Measurements from ENCODE around the gene C17orf113. TPM values are rescaled to one million over a fixed set of nuclear protein-coding genes. Genes with fewer than 3 reads are reported as not detected.
A peak's percentile ranks its signal among the peaks of the same experiment; 100 is the strongest.
"Not testable (repeated sequence)": the region's sequence is repeated elsewhere in the genome, so short reads cannot be mapped to it uniquely, and the experiment has no call there.

The C17orf113 gene
- total and polyA plus RNA-seq, 5 experiments from 2014 or later: 0.09 to 0.94 (median 0.33) TPM

- POLR2A ChIA-PET: interaction anchor here (0.6 to 7.2 kb wide), 13 partner anchors 15 to 1476 kb away, joined by 3 to 83 read pairs (median 6); partner anchors contain the start of genes ACLY, CNP, DHX58 and EIF1
- peaks cover 0 to 4% (median 0%) of the 10 kb centered on the region in 9 donors for H3K9me3 Mint-ChIP-seq
- H3K27me3 Mint-ChIP-seq: no peaks in the 10 kb centered on the region
- DNase-seq (no peak), ATAC-seq (no peak)
- peak overlapping the region; percentile 94 to 100 (median 100) for H3K4me3 Mint-ChIP-seq
- H3K27ac Mint-ChIP-seq: peak overlapping the region in 9 of 10 donors; percentile 73 to 100 (median 99)
- H3K4me1 Mint-ChIP-seq: peaks cover 30 to 76% (median 69%) of the 10 kb centered on the region in 4 donors
- H3K36me3 Mint-ChIP-seq: peaks cover 0 to 18% (median 9%) of the 10 kb centered on the region in 3 donors
These were observed 32.1 kb downstream of the C17orf113 start for GRCh38 chr17:42018339-42018738.

GRCh38 chr17:42017866-42018200 is 32.6 kb downstream of the C17orf113 start:
- Mint-ChIP-seq H3K36me3 (peaks cover 0 to 16% (median 9%) of the 10 kb centered on the region in 3 donors), H3K4me1 (peaks cover 32 to 81% (median 73%) of the 10 kb centered on the region in 4 donors), H3K4me3 (peak overlapping the region; percentile 94 to 100 (median 100)), H3K27me3 (no peaks in the 10 kb centered on the region), H3K9me3 (peaks cover 0 to 4% (median 0%) of the 10 kb centered on the region in 9 donors), H3K27ac (peak overlapping the region; percentile 91 to 100 (median 100))
- POLR2A ChIA-PET: interaction anchor here (0.6 to 7.2 kb wide), 20 partner anchors 16 to 1475 kb away, joined by 3 to 83 read pairs (median 5); partner anchors contain the start of genes ACLY, CNP, DHX58 and EIF1
- ATAC-seq (peak; percentile 1 to 5), DNase-seq (peak in 2 of 10 donors; percentile 7 to 26)

- H3K4me1 Mint-ChIP-seq: peaks cover 31 to 84% (median 78%) of the 10 kb centered on the region in 4 donors
- H3K9me3 Mint-ChIP-seq: peaks cover 0 to 4% (median 0%) of the 10 kb centered on the region in 9 donors
- DNase-seq (peak; percentile 76 to 94 (median 85)), ATAC-seq (peak; percentile 84 to 88)
- H3K36me3 Mint-ChIP-seq: peaks cover 0 to 12% (median 9%) of the 10 kb centered on the region in 3 donors
- POLR2A ChIA-PET: interaction anchor here (0.6 to 7.2 kb wide), 19 partner anchors 26 to 1344 kb away, joined by 3 to 83 read pairs (median 5); partner anchors contain the start of genes ACLY, CNP, DHX58 and EIF1
- H3K4me3 Mint-ChIP-seq: peak within 1 kb of the TSS; percentile 94 to 100 (median 100)
- H3K27me3 Mint-ChIP-seq: no peaks in the 10 kb centered on the region
- peak within 1 kb of the TSS; percentile 98 to 100 (median 100) for H3K27ac Mint-ChIP-seq
These were observed 33.2 kb downstream of the C17orf113 start, which contains the start of gene DNAJC7 for GRCh38 chr17:42016941-42017865. Gene DNAJC7 (minus strand): TSS chr17:42017439. CDS start chr17:42017416, 23 bp downstream.

GRCh38 chr17:42016411-42016831 is 34.0 kb downstream of the C17orf113 start:
- Mint-ChIP-seq H3K4me3 (peak overlapping the region; percentile 94 to 100 (median 100)), H3K36me3 (peaks cover 0 to 12% (median 9%) of the 10 kb centered on the region in 3 donors), H3K4me1 (peaks cover 33 to 85% (median 82%) of the 10 kb centered on the region in 4 donors), H3K9me3 (peaks cover 0 to 4% (median 0%) of the 10 kb centered on the region in 9 donors), H3K27me3 (no peaks in the 10 kb centered on the region), H3K27ac (peak overlapping the region; percentile 98 to 100 (median 100))
- POLR2A ChIA-PET: interaction anchor here (0.5 to 7.2 kb wide), 10 partner anchors 30 to 328 kb away, joined by 3 to 83 read pairs (median 8); partner anchors contain the start of genes ACLY, CNP, DHX58 and EIF1
- peak in 1 of 10 donors; percentile 22 for DNase-seq
- no peak for ATAC-seq

GRCh38 chr17:42013740-42014139 is 36.7 kb downstream of the C17orf113 start:
- ATAC-seq, H3K27me3 Mint-ChIP-seq, DNase-seq, H3K9me3 Mint-ChIP-seq, POLR2A ChIA-PET: not testable (repeated sequence)
- Mint-ChIP-seq H3K27ac (peak overlapping the region in 4 of 10 donors; percentile 15 to 66 (median 44)), H3K36me3 (peaks cover 0 to 18% (median 9%) of the 10 kb centered on the region in 3 donors), H3K4me3 (peak overlapping the region in 3 of 10 donors; percentile 22 to 26 (median 26)), H3K4me1 (peaks cover 33 to 87% (median 83%) of the 10 kb centered on the region in 4 donors)

- POLR2A ChIA-PET: interaction anchor here (0.6 kb wide), 2 partner anchors 12 to 238 kb away, joined by 4 read pairs; no protein-coding TSS in a partner anchor
- H3K9me3 Mint-ChIP-seq, ATAC-seq, DNase-seq, H3K27me3 Mint-ChIP-seq: not testable (repeated sequence)
- Mint-ChIP-seq H3K27ac (peak overlapping the region in 3 of 10 donors; percentile 8 to 66 (median 12)), H3K4me1 (peaks cover 25 to 75% (median 71%) of the 10 kb centered on the region in 4 donors), H3K36me3 (peaks cover 0 to 21% (median 9%) of the 10 kb centered on the region in 3 donors), H3K4me3 (peak overlapping the region in 2 of 10 donors; percentile 39 to 54)
These were observed 38.0 kb downstream of the C17orf113 start for GRCh38 chr17:42012363-42012762.

GRCh38 chr17:42010898-42011516 is 39.4 kb downstream of the C17orf113 start:
- H3K4me3 Mint-ChIP-seq: peak overlapping the region in 3 of 10 donors; percentile 6 to 12 (median 9)
- DNase-seq: no peak
- H3K4me1 Mint-ChIP-seq: peaks cover 26 to 68% (median 65%) of the 10 kb centered on the region in 4 donors
- no peaks in the 10 kb centered on the region for H3K27me3 Mint-ChIP-seq
- ATAC-seq: no peak
- H3K9me3 Mint-ChIP-seq: no peaks in the 10 kb centered on the region
- H3K27ac Mint-ChIP-seq: peak overlapping the region in 5 of 10 donors; percentile 11 to 55 (median 45)
- H3K36me3 Mint-ChIP-seq: peaks cover 0 to 24% (median 0%) of the 10 kb centered on the region in 3 donors
- POLR2A ChIA-PET: no interaction called here

- DNase-seq, H3K27me3 Mint-ChIP-seq, ATAC-seq, H3K9me3 Mint-ChIP-seq: not testable (repeated sequence)
- POLR2A ChIA-PET: interaction anchor here (0.7 kb wide), 1 partner anchor 40 kb away, joined by 3 read pairs; no protein-coding TSS in a partner anchor
- Mint-ChIP-seq H3K36me3 (peaks cover 0 to 24% (median 0%) of the 10 kb centered on the region in 3 donors), H3K4me1 (peaks cover 25 to 63% (median 60%) of the 10 kb centered on the region in 4 donors), H3K27ac (peak overlapping the region in 2 of 10 donors; percentile 11 to 83), H3K4me3 (peak overlapping the region in 1 of 10 donors; percentile 1)
These were observed 40.1 kb downstream of the C17orf113 start for GRCh38 chr17:42010266-42010680.

- Mint-ChIP-seq H3K27me3 (no peaks in the 10 kb centered on the region), H3K4me3 (peak overlapping the region in 1 of 10 donors; percentile 26), H3K36me3 (peaks cover 0 to 20% (median 0%) of the 10 kb centered on the region in 3 donors), H3K27ac (peak overlapping the region in 3 of 10 donors; percentile 32 to 79 (median 38)), H3K9me3 (no peaks in the 10 kb centered on the region), H3K4me1 (peaks cover 28 to 70% (median 66%) of the 10 kb centered on the region in 4 donors)
- no peak for ATAC-seq
- no peak for DNase-seq
- POLR2A ChIA-PET: no interaction called here
These were observed 41.2 kb downstream of the C17orf113 start for GRCh38 chr17:42009170-42009569.

- peaks cover 0 to 43% (median 3%) of the 10 kb centered on the region in 3 donors for H3K36me3 Mint-ChIP-seq
- peaks cover 14 to 44% (median 40%) of the 10 kb centered on the region in 4 donors for H3K4me1 Mint-ChIP-seq
- H3K27ac Mint-ChIP-seq: peak overlapping the region in 2 of 10 donors; percentile 32 to 68
- no peaks in the 10 kb centered on the region for H3K9me3 Mint-ChIP-seq
- H3K27me3 Mint-ChIP-seq: no peaks in the 10 kb centered on the region
- DNase-seq (no peak), ATAC-seq (no peak)
- no peak overlapping the region for H3K4me3 Mint-ChIP-seq
- POLR2A ChIA-PET: no interaction called here
These were observed 45.2 kb downstream of the C17orf113 start for GRCh38 chr17:42005166-42005565.

- DNase-seq: no peak
- Mint-ChIP-seq H3K4me3 (no peak overlapping the region), H3K36me3 (peaks cover 0 to 58% (median 4%) of the 10 kb centered on the region in 3 donors), H3K27me3 (no peaks in the 10 kb centered on the region), H3K4me1 (peaks cover 12 to 31% (median 27%) of the 10 kb centered on the region in 4 donors), H3K9me3 (no peaks in the 10 kb centered on the region), H3K27ac (peak overlapping the region in 1 of 10 donors; percentile 36)
- POLR2A ChIA-PET: interaction anchor here (0.7 kb wide), 1 partner anchor 13 kb away, joined by 3 read pairs; no protein-coding TSS in a partner anchor
- no peak for ATAC-seq
These were observed 47.6 kb downstream of the C17orf113 start for GRCh38 chr17:42002792-42003301.

Measured in naive thymus-derived CD8-positive, alpha-beta T cell (primary cell).